ACC112 (cell line): ENCODE results near the gene DNAH17.
"Not testable (repeated sequence)": the region's sequence is repeated elsewhere in the genome, so short reads cannot be mapped to it uniquely, and the experiment has no call there.

Experiments
- H2AFZ ChIP-seq: fragments of 200-600 bp; sonication (generic); one replicate; pipeline ENCODE4 v1.6.0; 2017; ENCODE audit warnings: antibody characterized with exemption, low read length; ENCODE audit not compliant: unreplicated experiment
- H3K27ac ChIP-seq: fragments of 200-600 bp; sonication (generic); 2 replicates; pipeline ENCODE4 v1.5.1; 2014; ENCODE audit warnings: low read depth, mild to moderate bottlenecking, antibody characterized with exemption, low read length, moderate library complexity
- H3K27me3 ChIP-seq: fragments of 200-600 bp; sonication (generic); 2 replicates; pipeline ENCODE4 v1.6.1; 2014; ENCODE audit warnings: mild to moderate bottlenecking, antibody characterized with exemption, low read length, moderate library complexity, mixed read lengths; ENCODE audit not compliant: insufficient read depth
- H3K36me3 ChIP-seq: fragments of 200-600 bp; sonication (generic); 2 replicates; pipeline ENCODE4 v1.6.1; 2016; ENCODE audit warnings: mild to moderate bottlenecking, antibody characterized with exemption, low read length, moderate library complexity, mixed read lengths; ENCODE audit not compliant: insufficient read depth
- H3K4me1 ChIP-seq: fragments of 200-600 bp; sonication (generic); one replicate; pipeline ENCODE4 v1.6.1; 2016; ENCODE audit warnings: low read length, mixed read lengths; ENCODE audit not compliant: insufficient read depth, unreplicated experiment, control insufficient read depth
- H3K4me3 ChIP-seq: fragments of 200-600 bp; sonication (generic); 2 replicates; pipeline ENCODE4 v1.5.1; 2014; ENCODE audit warnings: mild to moderate bottlenecking, low read depth, low read length
- H3K79me2 ChIP-seq: fragments of 200-600 bp; sonication (generic); one replicate; pipeline ENCODE4 v1.6.0; 2016; ENCODE audit warnings: low read length; ENCODE audit not compliant: control insufficient read depth, unreplicated experiment, insufficient read depth

DNAH17 gene

GRCh38 chr17:78474614-78475146, 102.5 kb downstream of the DNAH17 start:
- Histone ChIP-seq H3K36me3 (no peaks in the 10 kb centered on the region), H3K4me3 (no peak overlapping the region), H3K27ac (no peak overlapping the region), H3K79me2 (no peaks in the 10 kb centered on the region), H3K4me1 (no peaks in the 10 kb centered on the region), H3K27me3 (peaks cover 8% of the 10 kb centered on the region), H2AFZ (no peak overlapping the region)

- no peak overlapping the region for H2AFZ ChIP-seq
- H3K27me3 ChIP-seq = peaks cover 8% of the 10 kb centered on the region
- H3K79me2 ChIP-seq = no peaks in the 10 kb centered on the region
- no peaks in the 10 kb centered on the region for H3K4me1 ChIP-seq
- no peak overlapping the region for H3K27ac ChIP-seq
- H3K4me3 ChIP-seq = no peak overlapping the region
- H3K36me3 ChIP-seq = no peaks in the 10 kb centered on the region
Measured at GRCh38 chr17:78473951-78474613, 103.1 kb downstream of the DNAH17 start.

GRCh38 chr17:78472035-78472905, 104.9 kb downstream of the DNAH17 start:
- Histone ChIP-seq H3K27ac (no peak overlapping the region), H2AFZ (no peak overlapping the region), H3K79me2 (no peaks in the 10 kb centered on the region), H3K36me3 (no peaks in the 10 kb centered on the region), H3K4me1 (no peaks in the 10 kb centered on the region), H3K27me3 (peaks cover 8% of the 10 kb centered on the region), H3K4me3 (no peak overlapping the region)

- Histone ChIP-seq H2AFZ (no peak overlapping the region), H3K4me3 (no peak overlapping the region), H3K27me3 (peaks cover 8% of the 10 kb centered on the region), H3K36me3 (no peaks in the 10 kb centered on the region), H3K4me1 (no peaks in the 10 kb centered on the region), H3K79me2 (no peaks in the 10 kb centered on the region), H3K27ac (no peak overlapping the region)
Measured at GRCh38 chr17:78471635-78472034, 105.6 kb downstream of the DNAH17 start.

- no peaks in the 10 kb centered on the region for H3K27me3 ChIP-seq
Measured at GRCh38 chr17:78469443-78469842, 107.8 kb downstream of the DNAH17 start.

GRCh38 chr17:78468366-78468765, 108.8 kb downstream of the DNAH17 start:
- Histone ChIP-seq H3K4me1 (no peaks in the 10 kb centered on the region), H3K4me3 (no peak overlapping the region), H2AFZ (no peak overlapping the region), H3K27me3 (no peaks in the 10 kb centered on the region), H3K79me2 (no peaks in the 10 kb centered on the region), H3K36me3 (no peaks in the 10 kb centered on the region), H3K27ac (no peak overlapping the region)

More at GRCh38 chr17:78469443-78469842, 107.8 kb downstream of the DNAH17 start:
- Histone ChIP-seq H3K4me3 (no peak overlapping the region), H3K4me1 (no peaks in the 10 kb centered on the region), H3K79me2 (no peaks in the 10 kb centered on the region), H2AFZ (no peak overlapping the region), H3K36me3 (no peaks in the 10 kb centered on the region), H3K27ac (no peak overlapping the region)

GRCh38 chr17:78466786-78467715, 110.1 kb downstream of the DNAH17 start:
- Histone ChIP-seq H3K36me3 (no peaks in the 10 kb centered on the region), H3K4me3 (no peak overlapping the region), H3K27ac (no peak overlapping the region), H3K4me1 (no peaks in the 10 kb centered on the region), H3K27me3 (no peaks in the 10 kb centered on the region), H3K79me2 (no peaks in the 10 kb centered on the region), H2AFZ (no peak overlapping the region)

GRCh38 chr17:78466109-78466785, 110.9 kb downstream of the DNAH17 start:
- not testable (repeated sequence) for H3K4me1 ChIP-seq, H3K4me3 ChIP-seq, H3K36me3 ChIP-seq, H3K27ac ChIP-seq, H2AFZ ChIP-seq, H3K27me3 ChIP-seq, H3K79me2 ChIP-seq

- Histone ChIP-seq H3K79me2 (no peaks in the 10 kb centered on the region), H3K4me1 (no peaks in the 10 kb centered on the region), H3K36me3 (no peaks in the 10 kb centered on the region), H2AFZ (no peak overlapping the region), H3K27me3 (no peaks in the 10 kb centered on the region), H3K4me3 (no peak overlapping the region), H3K27ac (no peak overlapping the region)
Measured at GRCh38 chr17:78462148-78462547, 115.0 kb downstream of the DNAH17 start.

- H3K36me3 ChIP-seq = no peaks in the 10 kb centered on the region
- H3K79me2 ChIP-seq = no peaks in the 10 kb centered on the region
- H3K27ac ChIP-seq = no peak overlapping the region
- H2AFZ ChIP-seq = no peak overlapping the region
- H3K4me3 ChIP-seq = no peak overlapping the region
- no peaks in the 10 kb centered on the region for H3K27me3 ChIP-seq
- no peaks in the 10 kb centered on the region for H3K4me1 ChIP-seq
Measured at GRCh38 chr17:78461799-78462053, 115.5 kb downstream of the DNAH17 start.
